RWPE1 (cell line): Measurements from ENCODE around the gene ANTKMT.
"Not testable (repeated sequence)": the region's sequence is repeated elsewhere in the genome, so short reads cannot be mapped to it uniquely, and the experiment has no call there.

Experiments
- CTCF ChIA-PET: fragments of 350-600 bp; sonication (Branson Sonifier 250); formaldehyde crosslinking; extraction: SDS; loops from one replicate; lab custom pipeline; 2021; lab: Yijun Ruan, JAX
- POLR2A ChIA-PET: fragments of 400-600 bp; formaldehyde crosslinking; extraction: SDS; loops from one replicate; lab custom pipeline; 2020; ENCODE audit warnings: antibody characterized with exemption; ENCODE audit not compliant: low non-redundant PET; lab: Yijun Ruan, JAX
- DNase-seq: peaks from one replicate; pipeline ENCODE4 v3.0.0; 2012; ENCODE audit warnings: low spot score
- H3K27ac ChIP-seq: fragments of 450-650 bp; 2 replicates; pipeline ENCODE4 v1.5.1; 2017
- CTCF ChIP-seq: fragments of 450-650 bp; conservative IDR thresholded peaks from 2 replicates; pipeline ENCODE4 v1.5.1; 2017; ENCODE audit warnings: low read depth, mild to moderate bottlenecking

Gene ANTKMT

GRCh38 chr16:689175-689897 lies 31.6 kb upstream of the ANTKMT start:
- H3K27ac ChIP-seq = peak overlapping the region; percentile 84
- TF ChIP-seq CTCF = no peak
- DNase-seq = no peak
- CTCF ChIA-PET = interaction anchor here (0.7 kb wide), 1 partner anchor 11 kb away, joined by 3 read pairs; no protein-coding TSS in a partner anchor
- POLR2A ChIA-PET = interaction anchor here (0.5 to 1.2 kb wide), 2 partner anchors 22 to 99 kb away, joined by 3 read pairs; partner anchors contain the start of genes CHTF18 and RPUSD1

- POLR2A ChIA-PET, DNase-seq: not testable (repeated sequence)
- CTCF ChIA-PET = interaction anchor here (0.7 kb wide), 1 partner anchor 20 kb away, joined by 3 read pairs; no protein-coding TSS in a partner anchor
- H3K27ac ChIP-seq = peak overlapping the region; percentile 84; the same call in 1 of the 2 replicates
Observed at GRCh38 chr16:691242-691641, 29.7 kb upstream of the ANTKMT start.

- ChIA-PET CTCF (interaction anchor here (0.6 kb wide), 1 partner anchor 9 kb away, joined by 3 read pairs; no protein-coding TSS in a partner anchor), POLR2A (interaction anchor here (0.6 kb wide), 1 partner anchor 600 kb away, joined by 3 read pairs; no protein-coding TSS in a partner anchor)
- peak overlapping the region; percentile 99 for H3K27ac ChIP-seq
- no peak for DNase-seq
- no peak for TF ChIP-seq CTCF
Observed at GRCh38 chr16:692356-693108, 28.4 kb upstream of the ANTKMT start.

- CTCF ChIA-PET = interaction anchor here (0.6 kb wide), 1 partner anchor 28 kb away, joined by 3 read pairs; the partner anchor contains the start of gene ANTKMT
- DNase-seq = no peak
- TF ChIP-seq CTCF = no peak
- POLR2A ChIA-PET = no interaction called here
- peak overlapping the region; percentile 99 for H3K27ac ChIP-seq
Observed at GRCh38 chr16:693364-693763, 27.6 kb upstream of the ANTKMT start.

GRCh38 chr16:693766-694165 lies 27.2 kb upstream of the ANTKMT start:
- ChIA-PET CTCF (interaction anchor here (0.6 kb wide), 1 partner anchor 27 kb away, joined by 3 read pairs; the partner anchor contains the start of gene ANTKMT), POLR2A (no interaction called here)

GRCh38 chr16:694187-694862 lies 26.6 kb upstream of the ANTKMT start:
- ChIA-PET POLR2A (no interaction called here), CTCF (no interaction called here)
- peak overlapping the region; percentile 99 for H3K27ac ChIP-seq
- no peak for TF ChIP-seq CTCF
- no peak for DNase-seq

More at GRCh38 chr16:693766-694165, 27.2 kb upstream of the ANTKMT start:
- H3K27ac ChIP-seq = peak overlapping the region; percentile 99
- TF ChIP-seq CTCF = no peak
- DNase-seq = no peak
